ENCODE measurements around the gene CERT1.
"Not testable (repeated sequence)": the region's sequence is repeated elsewhere in the genome, so short reads cannot be mapped to it uniquely, and the experiment has no call there.

CERT1 gene

DNA sequence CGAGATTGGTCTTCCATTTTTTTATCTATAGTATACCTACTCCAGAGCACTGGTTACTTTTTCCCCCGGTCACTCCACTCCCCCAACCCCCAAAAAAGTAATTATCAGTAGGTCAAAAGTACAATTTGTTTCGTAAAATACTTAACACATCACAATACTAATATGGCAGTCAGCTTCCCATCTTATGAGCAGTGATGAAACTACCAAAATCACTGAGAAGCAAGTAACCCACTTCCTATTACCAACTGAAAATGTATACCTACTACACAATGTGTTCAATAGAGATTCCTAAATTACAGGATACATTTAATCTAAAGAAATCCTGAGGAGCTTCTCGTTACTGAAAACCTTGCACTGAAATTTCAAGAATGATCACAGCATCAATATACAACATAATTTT, 1.9 kb downstream of the CERT1 start:
- Histone ChIP-seq H3K36me3 (ENCODE audit: control insufficient read depth, insufficient read depth, low read length) (peaks cover 5% of the 10 kb centered on the region; the same call in 1 of the 2 replicates), H3K27me3 (ENCODE audit: control insufficient read depth, insufficient read depth, low read length) (no peaks in the 10 kb centered on the region), H3K4me1 (ENCODE audit: control insufficient read depth, insufficient read depth, low read length) (peaks cover 15% of the 10 kb centered on the region), H3K9ac (ENCODE audit: low read depth, low read length) (no peak overlapping the region), H3K9me3 (ENCODE audit: control insufficient read depth, insufficient read depth, low read length) (no peaks in the 10 kb centered on the region), H3K4me3 (ENCODE audit: low read depth, low read length) (peak overlapping the region; percentile 100), H3K27ac (ENCODE audit: low read depth, low read length) (no peak overlapping the region)

DNA sequence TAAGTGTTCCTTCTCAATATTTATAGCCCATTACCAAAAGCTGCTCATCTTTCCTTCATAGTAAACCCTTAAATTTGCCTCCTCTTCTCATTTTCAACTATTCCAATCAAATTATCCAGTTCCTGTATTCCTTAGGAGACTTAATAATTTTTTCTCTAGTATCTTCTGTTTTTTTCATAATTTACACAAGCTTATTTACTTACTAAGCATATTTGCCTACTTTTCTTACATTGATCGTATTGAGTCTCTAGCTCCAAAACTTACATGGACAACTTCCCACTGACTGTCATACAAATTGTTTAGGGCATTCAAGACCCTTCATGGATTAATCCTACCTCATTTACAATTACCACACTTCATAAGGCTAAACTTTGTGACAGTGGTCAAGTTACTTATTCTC, 3.6 kb downstream of the CERT1 start:
- Histone ChIP-seq H3K9ac (ENCODE audit: low read depth, low read length) (no peak overlapping the region), H3K4me3 (ENCODE audit: low read depth, low read length) (no peak overlapping the region), H3K36me3 (ENCODE audit: control insufficient read depth, insufficient read depth, low read length) (peaks cover 5% of the 10 kb centered on the region; the same call in 1 of the 2 replicates), H3K27ac (ENCODE audit: low read depth, low read length) (no peak overlapping the region), H3K27me3 (ENCODE audit: control insufficient read depth, insufficient read depth, low read length) (no peaks in the 10 kb centered on the region), H3K9me3 (ENCODE audit: control insufficient read depth, insufficient read depth, low read length) (no peaks in the 10 kb centered on the region), H3K4me1 (ENCODE audit: control insufficient read depth, insufficient read depth, low read length) (peaks cover 15% of the 10 kb centered on the region)

DNA sequence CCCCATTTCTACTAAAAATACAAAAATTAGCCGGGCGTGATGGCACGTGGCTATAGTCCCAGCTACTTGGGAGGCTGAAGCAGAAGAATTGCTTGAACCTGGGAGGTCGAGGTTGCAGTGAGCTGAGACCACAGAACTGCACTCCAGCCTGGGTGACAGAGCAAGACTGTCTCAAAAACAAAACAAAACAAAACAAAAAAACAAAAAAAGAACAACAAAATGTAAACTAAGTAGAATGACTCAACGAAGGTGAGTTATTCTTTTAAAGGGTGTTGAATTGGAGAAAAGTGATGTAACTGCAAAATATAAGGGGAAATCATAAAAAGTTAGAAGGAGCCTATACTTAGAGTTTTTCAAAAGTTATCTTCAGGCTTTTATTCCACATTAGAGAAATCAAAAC, 6.3 kb downstream of the CERT1 start:
- H3K9me3 ChIP-seq (ENCODE audit: control insufficient read depth, insufficient read depth, low read length); H3K27ac ChIP-seq (ENCODE audit: low read depth, low read length); H3K36me3 ChIP-seq (ENCODE audit: control insufficient read depth, insufficient read depth, low read length); H3K4me3 ChIP-seq (ENCODE audit: low read depth, low read length); H3K9ac ChIP-seq (ENCODE audit: low read depth, low read length); H3K27me3 ChIP-seq (ENCODE audit: control insufficient read depth, insufficient read depth, low read length): not testable (repeated sequence)
- peaks cover 12% of the 10 kb centered on the region for H3K4me1 ChIP-seq (ENCODE audit: control insufficient read depth, insufficient read depth, low read length)

DNA sequence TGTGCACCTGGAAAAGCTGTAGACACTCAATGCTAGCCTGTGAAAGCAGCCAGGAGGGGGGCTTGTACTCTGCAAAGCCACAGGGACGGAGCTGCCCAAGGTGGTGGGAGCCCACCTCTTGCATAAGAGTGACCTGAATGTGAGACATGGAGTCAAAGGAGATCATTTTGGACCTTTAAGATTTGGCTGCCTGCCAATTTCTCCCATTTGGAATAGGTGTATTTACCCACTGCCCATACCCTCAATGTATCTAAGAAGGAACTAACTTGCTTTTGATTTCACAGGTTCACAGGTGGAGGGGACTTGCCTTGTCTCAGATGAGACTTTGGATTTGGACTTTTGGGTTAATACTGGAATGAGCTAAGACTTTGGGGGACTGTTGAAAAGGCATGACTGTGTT, 12.6 kb downstream of the CERT1 start:
- H3K36me3 ChIP-seq (ENCODE audit: control insufficient read depth, insufficient read depth, low read length); H3K9ac ChIP-seq (ENCODE audit: low read depth, low read length); H3K27ac ChIP-seq (ENCODE audit: low read depth, low read length); H3K4me3 ChIP-seq (ENCODE audit: low read depth, low read length); H3K9me3 ChIP-seq (ENCODE audit: control insufficient read depth, insufficient read depth, low read length); H3K4me1 ChIP-seq (ENCODE audit: control insufficient read depth, insufficient read depth, low read length); H3K27me3 ChIP-seq (ENCODE audit: control insufficient read depth, insufficient read depth, low read length): not testable (repeated sequence)

GRCh38 chr5:75498208-75498777, 13.1 kb downstream of the CERT1 start:
- Histone ChIP-seq H3K27ac (ENCODE audit: low read depth, low read length) (no peak overlapping the region), H3K36me3 (ENCODE audit: control insufficient read depth, insufficient read depth, low read length) (peaks cover 5% of the 10 kb centered on the region; the same call in 1 of the 2 replicates), H3K9me3 (ENCODE audit: control insufficient read depth, insufficient read depth, low read length) (no peaks in the 10 kb centered on the region), H3K27me3 (ENCODE audit: control insufficient read depth, insufficient read depth, low read length) (no peaks in the 10 kb centered on the region), H3K9ac (ENCODE audit: low read depth, low read length) (no peak overlapping the region), H3K4me3 (ENCODE audit: low read depth, low read length) (no peak overlapping the region), H3K4me1 (ENCODE audit: control insufficient read depth, insufficient read depth, low read length) (0 out of 2 replicates have a peak, but pooled peaks cover 9% of the 10 kb centered on the region)

DNA sequence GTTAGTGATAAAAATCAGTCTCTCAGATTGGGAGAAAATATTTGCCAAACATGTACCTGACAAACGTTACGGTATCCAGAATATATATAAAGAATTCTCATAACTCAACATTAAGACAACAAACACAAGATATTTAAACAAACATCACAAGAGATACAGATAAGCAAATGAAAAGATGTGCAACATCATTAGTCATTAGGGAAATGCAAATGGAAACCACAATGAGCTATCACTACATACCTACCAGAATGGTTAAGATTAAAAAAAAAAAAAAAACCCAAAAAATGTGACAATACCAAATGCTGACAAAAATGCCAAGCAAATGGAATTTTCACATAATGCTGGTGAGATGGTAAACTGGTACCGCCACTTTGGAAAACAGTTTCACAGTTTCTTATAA, 15.4 kb downstream of the CERT1 start:
- Histone ChIP-seq H3K9me3 (ENCODE audit: control insufficient read depth, insufficient read depth, low read length) (no peaks in the 10 kb centered on the region), H3K27ac (ENCODE audit: low read depth, low read length) (no peak overlapping the region), H3K27me3 (ENCODE audit: control insufficient read depth, insufficient read depth, low read length) (no peaks in the 10 kb centered on the region), H3K9ac (ENCODE audit: low read depth, low read length) (no peak overlapping the region), H3K4me3 (ENCODE audit: low read depth, low read length) (no peak overlapping the region), H3K4me1 (ENCODE audit: control insufficient read depth, insufficient read depth, low read length) (0 out of 2 replicates have a peak, but pooled peaks cover 9% of the 10 kb centered on the region), H3K36me3 (ENCODE audit: control insufficient read depth, insufficient read depth, low read length) (peaks cover 21% of the 10 kb centered on the region; the same call in 1 of the 2 replicates)

GRCh38 chr5:75491621-75492020, 19.8 kb downstream of the CERT1 start:
- Histone ChIP-seq H3K27me3 (ENCODE audit: control insufficient read depth, insufficient read depth, low read length) (no peaks in the 10 kb centered on the region), H3K9ac (ENCODE audit: low read depth, low read length) (no peak overlapping the region), H3K9me3 (ENCODE audit: control insufficient read depth, insufficient read depth, low read length) (no peaks in the 10 kb centered on the region)

GRCh38 chr5:75489847-75490246, 21.6 kb downstream of the CERT1 start:
- H3K36me3 ChIP-seq (ENCODE audit: control insufficient read depth, insufficient read depth, low read length): peaks cover 20% of the 10 kb centered on the region; the same call in 1 of the 2 replicates
- not testable (repeated sequence) for H3K4me3 ChIP-seq (ENCODE audit: low read depth, low read length); H3K27me3 ChIP-seq (ENCODE audit: control insufficient read depth, insufficient read depth, low read length); H3K4me1 ChIP-seq (ENCODE audit: control insufficient read depth, insufficient read depth, low read length); H3K27ac ChIP-seq (ENCODE audit: low read depth, low read length); H3K9me3 ChIP-seq (ENCODE audit: control insufficient read depth, insufficient read depth, low read length); H3K9ac ChIP-seq (ENCODE audit: low read depth, low read length)

More at GRCh38 chr5:75491621-75492020, 19.8 kb downstream of the CERT1 start:
- 0 out of 2 replicates have a peak, but pooled peaks cover 5% of the 10 kb centered on the region for H3K4me1 ChIP-seq (ENCODE audit: control insufficient read depth, insufficient read depth, low read length)
- H3K36me3 ChIP-seq (ENCODE audit: control insufficient read depth, insufficient read depth, low read length): peaks cover 20% of the 10 kb centered on the region; the same call in 1 of the 2 replicates
- H3K4me3 ChIP-seq (ENCODE audit: low read depth, low read length): no peak overlapping the region
- H3K27ac ChIP-seq (ENCODE audit: low read depth, low read length): no peak overlapping the region

DNA sequence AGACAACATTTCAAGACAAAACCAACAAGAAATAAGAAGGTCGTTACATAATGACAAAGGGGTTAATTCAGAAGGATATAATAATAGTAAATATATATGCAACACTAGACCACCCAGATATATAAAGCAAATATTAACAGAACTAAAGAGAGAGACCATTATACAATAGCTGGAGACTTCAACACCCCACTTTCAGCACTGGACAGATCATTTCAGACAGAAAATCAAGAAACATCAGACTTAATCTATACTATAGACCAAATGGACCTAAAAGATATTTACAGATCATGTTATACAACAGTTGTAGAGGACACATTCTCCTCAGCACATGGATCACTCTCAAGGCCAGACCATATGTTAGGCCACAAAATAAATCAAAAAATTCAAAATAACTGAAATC, 26.8 kb downstream of the CERT1 start:
- Histone ChIP-seq H3K4me3 (ENCODE audit: low read depth, low read length) (no peak overlapping the region), H3K27ac (ENCODE audit: low read depth, low read length) (no peak overlapping the region), H3K27me3 (ENCODE audit: control insufficient read depth, insufficient read depth, low read length) (no peaks in the 10 kb centered on the region), H3K9ac (ENCODE audit: low read depth, low read length) (no peak overlapping the region), H3K4me1 (ENCODE audit: control insufficient read depth, insufficient read depth, low read length) (peaks cover 11% of the 10 kb centered on the region), H3K36me3 (ENCODE audit: control insufficient read depth, insufficient read depth, low read length) (no peaks in the 10 kb centered on the region), H3K9me3 (ENCODE audit: control insufficient read depth, insufficient read depth, low read length) (no peaks in the 10 kb centered on the region)

DNA sequence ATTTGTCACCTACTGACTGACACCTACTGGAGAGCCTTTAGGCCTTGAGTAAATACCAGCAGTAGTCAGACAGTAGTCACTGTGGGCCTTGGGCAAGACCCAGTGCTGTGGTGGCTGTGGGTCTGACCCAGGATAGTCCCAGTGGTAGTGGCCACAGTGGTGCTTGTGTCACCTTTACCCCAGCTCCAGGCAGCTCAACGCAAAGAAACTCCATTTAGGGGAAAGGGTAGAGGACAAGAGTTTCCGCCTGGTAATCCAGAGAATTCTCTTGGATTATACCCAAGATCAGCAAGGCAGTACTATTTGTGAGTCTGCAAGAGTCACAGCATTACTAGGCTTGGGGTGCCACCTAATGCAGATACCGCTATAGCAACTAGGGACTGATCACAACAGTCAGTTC, 28.9 kb downstream of the CERT1 start:
- Histone ChIP-seq H3K9ac (ENCODE audit: low read depth, low read length) (no peak overlapping the region), H3K27ac (ENCODE audit: low read depth, low read length) (no peak overlapping the region), H3K9me3 (ENCODE audit: control insufficient read depth, insufficient read depth, low read length) (no peaks in the 10 kb centered on the region), H3K36me3 (ENCODE audit: control insufficient read depth, insufficient read depth, low read length) (no peaks in the 10 kb centered on the region), H3K27me3 (ENCODE audit: control insufficient read depth, insufficient read depth, low read length) (no peaks in the 10 kb centered on the region), H3K4me3 (ENCODE audit: low read depth, low read length) (no peak overlapping the region), H3K4me1 (ENCODE audit: control insufficient read depth, insufficient read depth, low read length) (peaks cover 11% of the 10 kb centered on the region)

DNA sequence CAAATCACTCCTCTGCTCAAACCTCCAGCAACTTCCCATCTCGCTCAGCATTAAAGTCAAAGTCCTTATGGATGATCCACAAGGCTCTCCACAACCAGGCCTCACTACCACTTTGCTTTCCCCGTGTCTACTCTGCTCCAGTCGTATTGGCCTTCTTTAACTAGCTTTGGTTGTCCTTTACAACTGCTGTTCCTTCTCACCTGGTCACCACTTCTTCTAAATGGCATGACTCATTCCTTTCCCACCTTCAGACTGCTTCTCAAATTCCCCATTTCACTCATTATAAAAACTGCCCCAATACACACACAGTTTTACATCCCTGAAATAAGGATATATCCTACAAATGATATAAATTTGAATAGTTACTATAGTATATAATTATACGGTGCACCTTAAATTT, 30.4 kb downstream of the CERT1 start:
- no peaks in the 10 kb centered on the region for H3K27me3 ChIP-seq (ENCODE audit: control insufficient read depth, insufficient read depth, low read length)
- H3K4me1 ChIP-seq (ENCODE audit: control insufficient read depth, insufficient read depth, low read length): peaks cover 26% of the 10 kb centered on the region
- H3K36me3 ChIP-seq (ENCODE audit: control insufficient read depth, insufficient read depth, low read length): no peaks in the 10 kb centered on the region
- no peak overlapping the region for H3K4me3 ChIP-seq (ENCODE audit: low read depth, low read length)
- H3K9me3 ChIP-seq (ENCODE audit: control insufficient read depth, insufficient read depth, low read length): no peaks in the 10 kb centered on the region
- H3K9ac ChIP-seq (ENCODE audit: low read depth, low read length): no peak overlapping the region
- no peak overlapping the region for H3K27ac ChIP-seq (ENCODE audit: low read depth, low read length)
